Gastroesophageal sphincter (tissue), 4 donors: Measurements from ENCODE around the gene ZG16B. TPM values are rescaled to one million over a fixed set of nuclear protein-coding genes. Genes with fewer than 3 reads are reported as not detected.
A peak's percentile ranks its signal among the peaks of the same experiment; 100 is the strongest.

Experiments
- ATAC-seq: fragments of 150-250 bp; one replicate; pipeline ENCODE4 v1.9.1; 2016; ENCODE audit warnings: mild to moderate bottlenecking, moderate library complexity
- H3K27ac ChIP-seq, 4 donors: fragments of 200-600 bp; sonication (generic) in 3 of 4; 1 replicate in 3 of 4; 2 replicates in 1 of 4; pipeline ENCODE4 v1.5.1; 2016 to 2019
- H3K27me3 ChIP-seq: fragments of 200-600 bp; sonication (generic); one replicate; pipeline ENCODE4 v1.5.1; 2019
- H3K36me3 ChIP-seq, 2 donors: fragments of 200-600 bp; sonication (generic); one replicate each; pipeline ENCODE4 v1.5.1; 2019; ENCODE audit warnings: control low read depth in 1 of 2
- H3K4me1 ChIP-seq, 3 donors: fragments of 200-600 bp; sonication (generic); 1 replicate in 2 of 3; 2 replicates in 1 of 3; pipeline ENCODE4 v1.5.1; 2016 to 2019; ENCODE audit warnings: control low read depth in 2 of 3
- H3K4me3 ChIP-seq, 2 donors: fragments of 200-600 bp; sonication (generic); one replicate each; pipeline ENCODE4 v1.5.1; 2019; ENCODE audit warnings: mild to moderate bottlenecking in 1 of 2, moderate library complexity in 1 of 2
- H3K9me3 ChIP-seq, 3 donors: fragments of 200-600 bp; sonication (generic); one replicate each; pipeline ENCODE4 v1.5.1; 2017 to 2019; ENCODE audit warnings: control low read depth in 2 of 3
- EP300 ChIP-seq: sonication (generic); formaldehyde crosslinking; IDR thresholded peaks from one replicate; pipeline ENCODE4 v1.6.1; 2017; ENCODE audit warnings: antibody characterized with exemption, mild to moderate bottlenecking
- POLR2A ChIP-seq, 2 donors: fragments of 450-650 bp; IDR thresholded peaks; one replicate each; pipeline ENCODE4 v1.6.1; 2017; ENCODE audit warnings: antibody characterized with exemption in 2 of 2, mild to moderate bottlenecking in 2 of 2, moderate library complexity in 1 of 2
- POLR2AphosphoS5 ChIP-seq: sonication (generic); formaldehyde crosslinking; IDR thresholded peaks from one replicate; pipeline ENCODE4 v1.6.1; 2017; ENCODE audit warnings: antibody characterized with exemption
- WGBS, 2 donors: methylation state at CpG; one replicate each; pipeline ENCODE4 v1.1.5; 2018; ENCODE audit warnings: low coverage in 1 of 2; 5-methylcytosine and 5-hydroxymethylcytosine counted together
- total RNA-seq, 4 donors: library from RNA; depleted of rRNA; stranded (reverse); fragments of >200 nt; gene quantifications; one replicate each; pipeline ENCODE4 v1.1.0, GENCODE V29; 2016
- TF ChIP-seq, protein P1 (sequence below), 4 experiments: fragments of 200-600 bp in 2 of 4; fragments of 450-650 bp in 2 of 4; sonication (generic) in 1 of 4; IDR thresholded peaks; one replicate each; pipeline ENCODE4 v1.5.1; 2017 to 2019; ENCODE audit warnings: antibody characterized with exemption in 4 of 4, mild to moderate bottlenecking in 2 of 4, moderate library complexity in 2 of 4

The ZG16B gene
- total RNA-seq, 4 donors from 2014 or later, result 37.5 TPM; not detected in 3

DNA sequence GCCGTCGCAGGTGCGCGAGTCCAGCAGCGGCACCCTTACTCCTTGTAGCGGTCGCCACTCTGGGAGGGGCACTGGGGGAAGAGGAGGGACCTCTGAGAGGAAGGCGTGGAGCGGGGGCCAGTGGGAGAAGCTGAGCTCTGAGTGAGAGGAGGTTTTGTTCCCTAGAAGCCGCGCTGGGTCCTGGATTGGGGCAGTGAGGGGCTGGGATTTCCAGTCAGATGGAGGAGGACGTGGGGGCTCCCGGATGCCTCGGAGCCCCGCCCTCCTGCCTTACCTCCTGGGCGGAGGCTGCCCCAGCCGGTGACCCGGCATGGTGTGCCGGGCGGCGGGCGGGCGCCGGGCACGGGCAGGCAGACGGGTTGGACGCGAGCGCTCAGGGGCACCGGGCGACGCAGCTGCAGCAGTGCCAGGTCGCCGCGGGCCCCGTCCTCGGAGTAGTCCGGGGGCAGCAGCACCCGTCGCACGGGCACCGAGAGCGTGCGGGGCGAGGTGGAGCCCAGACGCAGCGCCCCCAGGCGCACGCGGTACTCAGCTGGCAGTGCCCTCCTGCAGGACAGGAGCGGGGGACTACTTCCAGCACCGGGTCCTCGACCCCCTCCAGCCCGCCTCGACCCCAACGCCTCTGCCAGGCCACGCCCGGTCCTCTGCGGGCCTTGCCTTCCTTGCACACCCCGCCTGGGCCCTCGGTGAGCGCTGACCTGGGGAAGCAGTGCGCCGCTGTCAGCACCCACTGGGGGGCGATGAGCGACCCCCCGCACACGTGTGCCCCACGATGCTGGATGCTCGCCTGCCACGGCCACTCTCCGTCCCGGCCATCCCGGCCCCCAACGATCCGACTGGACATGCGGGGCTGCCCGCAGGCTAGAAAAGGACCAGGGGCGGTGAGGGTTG lies 44.8 kb upstream of the ZG16B start:
- Histone ChIP-seq H3K27me3 (peaks cover 65% of the 10 kb centered on the region), H3K27ac (no peak overlapping the region), H3K4me3 (peak overlapping the region in 1 of 2 donors; percentile 45), H3K36me3 (no peaks in the 10 kb centered on the region), H3K9me3 (no peaks in the 10 kb centered on the region), H3K4me1 (peaks cover 0 to 14% (median 0%) of the 10 kb centered on the region in 3 donors)
- TF ChIP-seq EP300, result no peak
- TF ChIP-seq POLR2A (IDR thresholded peaks at IDR 0.05), result no peak
- TF ChIP-seq, protein P1, sequence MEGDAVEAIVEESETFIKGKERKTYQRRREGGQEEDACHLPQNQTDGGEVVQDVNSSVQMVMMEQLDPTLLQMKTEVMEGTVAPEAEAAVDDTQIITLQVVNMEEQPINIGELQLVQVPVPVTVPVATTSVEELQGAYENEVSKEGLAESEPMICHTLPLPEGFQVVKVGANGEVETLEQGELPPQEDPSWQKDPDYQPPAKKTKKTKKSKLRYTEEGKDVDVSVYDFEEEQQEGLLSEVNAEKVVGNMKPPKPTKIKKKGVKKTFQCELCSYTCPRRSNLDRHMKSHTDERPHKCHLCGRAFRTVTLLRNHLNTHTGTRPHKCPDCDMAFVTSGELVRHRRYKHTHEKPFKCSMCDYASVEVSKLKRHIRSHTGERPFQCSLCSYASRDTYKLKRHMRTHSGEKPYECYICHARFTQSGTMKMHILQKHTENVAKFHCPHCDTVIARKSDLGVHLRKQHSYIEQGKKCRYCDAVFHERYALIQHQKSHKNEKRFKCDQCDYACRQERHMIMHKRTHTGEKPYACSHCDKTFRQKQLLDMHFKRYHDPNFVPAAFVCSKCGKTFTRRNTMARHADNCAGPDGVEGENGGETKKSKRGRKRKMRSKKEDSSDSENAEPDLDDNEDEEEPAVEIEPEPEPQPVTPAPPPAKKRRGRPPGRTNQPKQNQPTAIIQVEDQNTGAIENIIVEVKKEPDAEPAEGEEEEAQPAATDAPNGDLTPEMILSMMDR (IDR thresholded peaks at IDR 0.05), result no peak
- TF ChIP-seq POLR2AphosphoS5, result no peak
- 0% methylated on average over 1 of the region's 79 CpGs; no CpG with 5 or more reads in 1 of the 2 donors for WGBS, 2 donors
- peak; percentile 13 for ATAC-seq

DNA sequence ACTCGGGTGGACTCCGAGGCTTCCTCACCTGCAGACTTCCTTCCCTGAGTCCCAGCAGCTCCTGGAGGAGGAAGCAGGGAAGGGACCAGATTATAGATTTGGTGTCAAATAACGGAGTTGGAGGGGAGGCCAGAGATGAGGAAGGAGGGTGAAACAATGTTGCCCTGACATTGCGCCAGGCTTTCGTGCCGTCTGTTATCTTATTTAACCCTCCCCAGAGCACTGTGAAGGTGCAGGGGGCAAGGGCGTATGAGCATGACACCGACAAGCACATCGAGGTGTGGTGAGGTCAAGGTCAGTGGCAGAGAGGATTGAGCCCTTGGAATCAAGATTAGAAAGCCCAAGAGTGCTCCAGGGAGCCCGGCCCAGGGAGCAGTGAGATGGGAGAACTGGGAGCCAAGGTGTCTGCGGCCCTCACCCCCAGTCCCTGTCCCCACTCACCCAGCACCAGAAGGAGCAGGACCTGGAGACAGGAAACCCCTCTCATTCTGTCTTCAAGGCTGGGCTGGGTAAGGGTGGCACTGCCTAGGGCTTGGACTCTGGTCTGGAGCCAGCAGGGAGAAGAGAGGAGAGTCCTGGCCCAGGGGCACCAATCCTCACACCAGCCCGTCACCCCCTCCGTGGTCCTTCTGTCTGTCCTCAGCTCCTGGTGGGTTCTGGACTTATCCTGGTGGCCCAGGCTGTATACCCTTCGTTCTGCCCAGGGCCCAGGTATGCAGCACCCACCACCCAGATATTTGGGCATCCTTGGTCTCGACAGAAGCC lies 43.9 kb upstream of the ZG16B start:
- Histone ChIP-seq H3K4me3 (no peak overlapping the region), H3K36me3 (no peaks in the 10 kb centered on the region), H3K4me1 (peaks cover 0 to 14% (median 0%) of the 10 kb centered on the region in 3 donors), H3K27ac (no peak overlapping the region), H3K27me3 (peaks cover 74% of the 10 kb centered on the region), H3K9me3 (no peaks in the 10 kb centered on the region)
- WGBS, 2 donors, result 59 to 63% methylated on average over 8 to 10 of the region's 15 CpGs
- TF ChIP-seq, protein P1 (IDR thresholded peaks at IDR 0.05), result no peak
- TF ChIP-seq EP300, result no peak
- TF ChIP-seq POLR2A (IDR thresholded peaks at IDR 0.05), result no peak
- TF ChIP-seq POLR2AphosphoS5, result no peak
- ATAC-seq, result no peak

GRCh38 chr16:2786826-2787151 lies 43.3 kb upstream of the ZG16B start:
- Histone ChIP-seq H3K27me3 (peaks cover 79% of the 10 kb centered on the region), H3K4me3 (no peak overlapping the region), H3K27ac (no peak overlapping the region), H3K4me1 (peaks cover 0 to 14% (median 0%) of the 10 kb centered on the region in 3 donors), H3K9me3 (no peaks in the 10 kb centered on the region), H3K36me3 (no peaks in the 10 kb centered on the region)
- WGBS, 2 donors, result 67 to 89% methylated on average over 1 of the region's 3 CpGs
- no peak for ATAC-seq
- TF ChIP-seq, protein P1 (IDR thresholded peaks at IDR 0.05), result no peak
- TF ChIP-seq EP300, result no peak
- no peak for TF ChIP-seq POLR2A (IDR thresholded peaks at IDR 0.05)

DNA sequence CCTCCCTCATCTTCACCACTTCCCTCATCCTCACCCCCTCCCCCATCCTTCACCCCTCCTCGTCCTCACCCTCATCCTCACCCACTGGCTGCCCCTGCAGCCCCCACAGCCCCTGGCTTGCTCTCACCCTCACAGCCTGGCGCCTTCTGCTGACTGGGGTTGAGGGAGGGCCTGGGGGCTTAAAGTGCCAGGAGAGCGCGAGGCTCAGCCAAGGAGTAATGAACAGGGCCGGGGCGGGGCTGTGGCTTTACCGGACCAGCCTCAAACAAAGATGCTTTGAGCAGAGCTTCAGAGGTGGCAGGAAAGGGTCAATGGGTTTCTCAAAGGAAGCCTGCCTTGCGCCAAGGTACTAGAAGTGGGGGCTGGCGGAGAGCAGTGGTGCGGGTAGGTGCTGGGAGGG lies 42.7 kb upstream of the ZG16B start, which contains the start of gene PRSS33:
TSS of gene PRSS33 (minus strand) at position 155 of the 400 bp plus-strand sequence. CDS start 1,013 bp downstream, outside the sequence.
- H3K36me3 ChIP-seq, result no peaks in the 10 kb centered on the region
- H3K4me1 ChIP-seq, result peaks cover 0 to 14% (median 0%) of the 10 kb centered on the region in 3 donors
- WGBS, 2 donors, result 0 to 10% methylated on average over 1 to 2 of the region's 10 CpGs
- no peak within 1 kb of the TSS for H3K27ac ChIP-seq
- H3K27me3 ChIP-seq, result peaks cover 83% of the 10 kb centered on the region
- H3K9me3 ChIP-seq, result no peaks in the 10 kb centered on the region
- no peak within 1 kb of the TSS for H3K4me3 ChIP-seq
- ATAC-seq, result no peak
- TF ChIP-seq POLR2A (IDR thresholded peaks at IDR 0.05), result no peak

GRCh38 chr16:2787961-2788360 lies 42.1 kb upstream of the ZG16B start:
- TF ChIP-seq EP300, result no peak
- TF ChIP-seq, protein P1 (IDR thresholded peaks at IDR 0.05), result no peak
- TF ChIP-seq POLR2A (IDR thresholded peaks at IDR 0.05), result no peak
- TF ChIP-seq POLR2AphosphoS5, result no peak
- peaks cover 83% of the 10 kb centered on the region for H3K27me3 ChIP-seq
- no peaks in the 10 kb centered on the region for H3K9me3 ChIP-seq
- peaks cover 0 to 14% (median 0%) of the 10 kb centered on the region in 3 donors for H3K4me1 ChIP-seq
- ATAC-seq, result no peak
- no peaks in the 10 kb centered on the region for H3K36me3 ChIP-seq
- 54 to 58% methylated on average over 3 to 4 of the region's 7 CpGs for WGBS, 2 donors
- H3K4me3 ChIP-seq, result no peak overlapping the region
- no peak overlapping the region for H3K27ac ChIP-seq
